Neural cell (in vitro differentiated cells): ENCODE data around the gene LRMDA. TPM values are rescaled to one million over a fixed set of nuclear protein-coding genes. Genes with fewer than 3 reads are reported as not detected.

Experiments used
- H2AFZ ChIP-seq: fragments of 200-600, 300-800 bp; sonication (generic), shearing (Covaris generic); 2 replicates; pipeline ENCODE4 v1.6.0; 2014; ENCODE audit warnings: low read depth, mild to moderate bottlenecking, antibody characterized with exemption, low read length, moderate library complexity
- H3F3A ChIP-seq: fragments of 200-600 bp; shearing (Covaris generic); 2 replicates; pipeline ENCODE4 v1.6.1; 2016; ENCODE audit warnings: mild to moderate bottlenecking, moderate library complexity, mixed read lengths, antibody characterized with exemption, low read length; ENCODE audit not compliant: insufficient read depth, poor library complexity, severe bottlenecking
- H3K27ac ChIP-seq: fragments of 200-600, 300-800 bp; sonication (generic), shearing (Covaris generic); 2 replicates; pipeline ENCODE4 v1.5.1; 2014; ENCODE audit warnings: mild to moderate bottlenecking, low read length, moderate library complexity
- H3K27me3 ChIP-seq: fragments of 300-800, 200-600 bp; sonication (generic), shearing (Covaris generic); 2 replicates; pipeline ENCODE4 v1.6.0; 2014; ENCODE audit warnings: mild to moderate bottlenecking, low read depth, low read length, moderate library complexity; ENCODE audit not compliant: insufficient read depth
- H3K36me3 ChIP-seq: fragments of 300-800, 200-600 bp; sonication (generic), shearing (Covaris generic); 2 replicates; pipeline ENCODE4 v1.5.1; 2014; ENCODE audit warnings: mild to moderate bottlenecking, antibody characterized with exemption, low read length, moderate library complexity; ENCODE audit not compliant: insufficient read depth
- H3K4me2 ChIP-seq: fragments of 300-800, 200-600 bp; sonication (generic), shearing (Covaris generic); 2 replicates; pipeline ENCODE4 v1.6.0; 2014; ENCODE audit warnings: mild to moderate bottlenecking, low read length
- H3K4me3 ChIP-seq: fragments of 300-800, 200-600 bp; sonication (generic), shearing (Covaris generic); 2 replicates; pipeline ENCODE4 v1.5.1; 2014; ENCODE audit warnings: mild to moderate bottlenecking, low read length, moderate library complexity
- H3K79me2 ChIP-seq: fragments of 200-600 bp; shearing (Covaris generic); replicated peaks from 2 replicates; pipeline ENCODE4 v1.6.0; 2014; ENCODE audit warnings: mild to moderate bottlenecking, low read length, moderate library complexity; ENCODE audit not compliant: insufficient read depth
- H3K9ac ChIP-seq: fragments of 300-800, 200-600 bp; sonication (generic), shearing (Covaris generic); 2 replicates; pipeline ENCODE4 v1.6.1; 2016; ENCODE audit warnings: mild to moderate bottlenecking, low read length, mixed read lengths
- H3K9me2 ChIP-seq: fragments of 200-600 bp; shearing (Covaris generic); 2 replicates; pipeline ENCODE4 v1.6.1; 2016; ENCODE audit warnings: mild to moderate bottlenecking, low read length, mixed read lengths; ENCODE audit not compliant: insufficient read depth
- H3K9me3 ChIP-seq: fragments of 200-600, 300-800 bp; sonication (generic), shearing (Covaris generic); 2 replicates; pipeline ENCODE4 v1.6.1; 2016; ENCODE audit warnings: mild to moderate bottlenecking, mixed run types, low read length, moderate library complexity, mixed read lengths
- H4K20me1 ChIP-seq: fragments of 200-600 bp; shearing (Covaris generic); 2 replicates; pipeline ENCODE4 v1.6.1; 2016; ENCODE audit warnings: mild to moderate bottlenecking, mixed run types; ENCODE audit not compliant: insufficient read depth
- CTCF ChIP-seq: fragments of 450-650 bp; IDR thresholded peaks from 2 replicates; pipeline ENCODE4 v1.5.1; 2014; ENCODE audit warnings: antibody characterized with exemption, mild to moderate bottlenecking, moderate library complexity; ENCODE audit not compliant: poor library complexity, severe bottlenecking
- EP300 ChIP-seq: fragments of 450-650 bp; conservative IDR thresholded peaks from 2 replicates; pipeline ENCODE4 v1.6.1; 2014; ENCODE audit warnings: antibody characterized with exemption, mild to moderate bottlenecking, moderate library complexity; ENCODE audit not compliant: poor library complexity, severe bottlenecking
- EZH2 ChIP-seq: fragments of 200-600, 300-800 bp; shearing (Covaris generic), sonication (generic); IDR thresholded peaks from 2 replicates; pipeline ENCODE4 v1.6.1; 2014; ENCODE audit warnings: antibody characterized with exemption, low read length, borderline replicate concordance, mild to moderate bottlenecking; ENCODE audit not compliant: insufficient read depth, poor library complexity, severe bottlenecking
- MXI1 ChIP-seq: fragments of 450-650 bp; conservative IDR thresholded peaks from 2 replicates; pipeline ENCODE4 v1.6.1; 2014; ENCODE audit warnings: antibody characterized with exemption, mild to moderate bottlenecking; ENCODE audit not compliant: poor library complexity, severe bottlenecking
- POLR2AphosphoS5 ChIP-seq: IDR thresholded peaks from 2 replicates; pipeline ENCODE4 v1.6.1; 2012
- RAD21 ChIP-seq: fragments of 450-650 bp; conservative IDR thresholded peaks from 2 replicates; pipeline ENCODE4 v1.6.1; 2014; ENCODE audit warnings: antibody characterized with exemption, mild to moderate bottlenecking, moderate library complexity
- REST ChIP-seq: IDR thresholded peaks from 2 replicates; pipeline ENCODE4 v1.6.1; 2012; ENCODE audit warnings: borderline replicate concordance
- SMC3 ChIP-seq: fragments of 450-650 bp; conservative IDR thresholded peaks from 2 replicates; pipeline ENCODE4 v1.6.1; 2014; ENCODE audit warnings: antibody characterized with exemption, mild to moderate bottlenecking, moderate library complexity; ENCODE audit not compliant: poor library complexity
- TAF1 ChIP-seq: IDR thresholded peaks from 2 replicates; pipeline ENCODE4 v1.6.1; 2012; ENCODE audit warnings: low read depth
- polyA plus RNA-seq: library from polyadenylated mRNA; depleted of rRNA; stranded (reverse); fragments of >200 nt; gene quantifications from 2 replicates; pipeline ENCODE4 v1.2.3, GENCODE V29; 2014

LRMDA gene
- polyA plus RNA-seq, 1 donor from 2014 or later = 5.6 TPM

GRCh38 chr10:75976681-75977080, 545.3 kb downstream of the LRMDA start:
- TF ChIP-seq CTCF (no peak), SMC3 (no peak), MXI1 (no peak), REST (no peak), EZH2 (no peak), RAD21 (no peak), TAF1 (no peak), EP300 (no peak), POLR2AphosphoS5 (no peak)
- no peak overlapping the region for H3K4me3 ChIP-seq
- H3K27me3 ChIP-seq = no peaks in the 10 kb centered on the region

GRCh38 chr10:75977139-75977538, 545.7 kb downstream of the LRMDA start:
- Histone ChIP-seq H3K27ac (no peak overlapping the region), H3K9ac (no peak overlapping the region), H3F3A (no peaks in the 10 kb centered on the region), H3K36me3 (no peaks in the 10 kb centered on the region), H3K4me2 (no peak overlapping the region), H2AFZ (no peak overlapping the region), H3K4me3 (no peak overlapping the region), H4K20me1 (no peaks in the 10 kb centered on the region), H3K9me3 (no peaks in the 10 kb centered on the region), H3K27me3 (no peaks in the 10 kb centered on the region), H3K79me2 (no peaks in the 10 kb centered on the region), H3K9me2 (no peaks in the 10 kb centered on the region)
- no peak for TF ChIP-seq CTCF
- TF ChIP-seq RAD21 = no peak
- no peak for TF ChIP-seq REST
- no peak for TF ChIP-seq EZH2
- no peak for TF ChIP-seq TAF1
- TF ChIP-seq POLR2AphosphoS5 = no peak
- no peak for TF ChIP-seq EP300
- TF ChIP-seq MXI1 = no peak
- no peak for TF ChIP-seq SMC3

More at GRCh38 chr10:75976681-75977080, 545.3 kb downstream of the LRMDA start:
- Histone ChIP-seq H4K20me1 (no peaks in the 10 kb centered on the region), H3K79me2 (no peaks in the 10 kb centered on the region), H3K27ac (no peak overlapping the region), H3K9me3 (no peaks in the 10 kb centered on the region), H2AFZ (no peak overlapping the region), H3K36me3 (no peaks in the 10 kb centered on the region), H3K9ac (no peak overlapping the region), H3F3A (no peaks in the 10 kb centered on the region), H3K9me2 (no peaks in the 10 kb centered on the region), H3K4me2 (no peak overlapping the region)
